Kidney glomerular epithelial cell (primary cell): ENCODE data around the gene P2RY8.
A peak's percentile ranks its signal among the peaks of the same experiment; 100 is the strongest.
"Not testable (repeated sequence)": the region's sequence is repeated elsewhere in the genome, so short reads cannot be mapped to it uniquely, and the experiment has no call there.

Source experiments
- DNase-seq: peaks from one replicate; lab custom pipeline; 2025; lab: John Stamatoyannopoulos, UW

P2RY8 gene

DNA sequence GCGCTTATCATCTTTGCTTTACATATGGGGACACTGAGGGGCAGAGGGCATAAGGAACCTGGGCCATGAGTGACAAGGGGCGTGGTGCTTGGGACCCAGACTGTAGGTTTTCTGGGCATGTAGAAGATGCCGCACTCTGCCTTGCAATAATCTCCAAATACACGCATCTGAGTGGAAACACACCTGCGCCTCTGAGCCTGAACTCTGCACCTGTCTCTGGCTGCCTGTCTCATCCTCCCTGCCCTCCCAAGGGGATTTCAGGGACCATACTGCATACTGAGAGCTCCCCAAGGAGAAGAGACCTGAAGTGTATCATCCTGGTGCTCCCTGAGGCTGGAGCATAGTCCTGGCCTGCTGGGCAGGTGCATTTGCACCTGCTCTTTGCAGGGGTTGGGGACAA is 49.6 kb downstream of the P2RY8 start:
- no peak for DNase-seq

DNA sequence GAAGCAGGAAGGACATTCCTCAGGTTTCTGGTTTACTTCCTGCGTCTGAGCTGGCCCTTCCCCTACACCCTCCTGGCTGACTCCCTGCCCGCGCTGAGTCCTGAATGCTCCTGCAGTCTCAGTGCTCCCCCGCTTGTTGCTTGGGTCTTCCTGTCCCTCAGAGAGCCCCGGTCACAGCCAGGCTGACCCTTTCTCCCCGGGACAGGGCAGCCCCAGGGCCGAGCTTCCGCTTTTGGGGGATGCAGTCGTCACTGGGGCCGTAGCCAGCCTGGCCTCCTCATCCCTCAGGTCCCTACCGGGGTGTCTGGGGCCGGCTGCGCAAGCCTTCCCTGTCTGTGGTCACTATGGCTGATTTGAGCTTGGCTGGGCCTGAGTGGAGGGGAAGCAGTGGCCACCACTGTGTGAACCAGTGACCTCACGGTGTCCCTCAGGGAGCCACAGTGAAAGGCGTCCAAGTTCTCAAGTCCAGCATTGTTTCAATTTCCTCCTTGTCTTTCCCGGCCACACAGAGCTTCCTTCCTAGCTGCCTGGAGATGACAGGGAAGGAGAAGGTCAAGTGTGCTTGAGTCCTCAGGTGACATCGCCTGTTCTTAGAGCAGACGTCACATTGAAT is 50.1 kb downstream of the P2RY8 start:
- no peak for DNase-seq

- no peak for DNase-seq
Observed at GRCh38 chrX:1486177-1486576, 50.8 kb downstream of the P2RY8 start.

DNA sequence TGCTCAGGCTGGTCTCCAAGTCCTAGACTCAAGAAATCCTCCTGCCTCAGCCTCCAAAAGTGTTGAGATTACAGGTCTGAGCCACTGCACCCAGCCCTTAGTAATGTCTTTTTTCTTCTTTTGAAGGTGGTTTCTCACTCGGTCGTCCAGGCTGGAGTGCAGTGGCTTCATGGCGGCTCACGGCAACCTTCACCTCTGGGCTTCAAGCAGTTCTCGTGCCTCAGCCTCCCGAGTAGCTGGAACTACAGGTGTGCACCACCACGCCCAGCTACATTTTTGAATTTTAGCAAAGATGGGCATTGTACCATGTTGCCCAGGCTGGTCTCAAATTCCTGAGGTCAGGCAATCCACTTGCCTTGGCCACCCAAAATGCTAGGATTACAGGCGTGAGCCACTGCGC is 52.0 kb downstream of the P2RY8 start:
- no peak for DNase-seq

- DNase-seq, result no peak
Observed at GRCh38 chrX:1484638-1485019, 52.4 kb downstream of the P2RY8 start.

- no peak for DNase-seq
Observed at GRCh38 chrX:1483843-1484637, 52.9 kb downstream of the P2RY8 start.

DNA sequence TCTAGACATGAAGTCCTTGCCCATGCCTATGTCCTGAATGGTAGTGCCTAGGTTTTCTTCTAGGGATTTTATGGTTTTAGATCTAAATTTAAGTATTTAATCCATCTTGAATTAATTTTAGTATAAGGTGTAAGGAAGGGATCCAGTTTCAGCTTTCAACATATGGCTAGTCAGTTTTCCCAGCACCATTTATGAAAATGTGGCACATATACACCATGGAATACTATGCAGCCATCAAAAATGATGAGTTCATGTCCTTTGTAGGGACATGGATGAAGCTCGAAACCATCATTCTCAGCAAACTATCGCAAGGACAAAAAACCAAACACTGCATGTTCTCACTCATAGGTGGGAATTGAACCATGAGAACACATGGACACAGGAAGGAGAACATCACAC is 54.5 kb downstream of the P2RY8 start:
- DNase-seq, result not testable (repeated sequence)

DNA sequence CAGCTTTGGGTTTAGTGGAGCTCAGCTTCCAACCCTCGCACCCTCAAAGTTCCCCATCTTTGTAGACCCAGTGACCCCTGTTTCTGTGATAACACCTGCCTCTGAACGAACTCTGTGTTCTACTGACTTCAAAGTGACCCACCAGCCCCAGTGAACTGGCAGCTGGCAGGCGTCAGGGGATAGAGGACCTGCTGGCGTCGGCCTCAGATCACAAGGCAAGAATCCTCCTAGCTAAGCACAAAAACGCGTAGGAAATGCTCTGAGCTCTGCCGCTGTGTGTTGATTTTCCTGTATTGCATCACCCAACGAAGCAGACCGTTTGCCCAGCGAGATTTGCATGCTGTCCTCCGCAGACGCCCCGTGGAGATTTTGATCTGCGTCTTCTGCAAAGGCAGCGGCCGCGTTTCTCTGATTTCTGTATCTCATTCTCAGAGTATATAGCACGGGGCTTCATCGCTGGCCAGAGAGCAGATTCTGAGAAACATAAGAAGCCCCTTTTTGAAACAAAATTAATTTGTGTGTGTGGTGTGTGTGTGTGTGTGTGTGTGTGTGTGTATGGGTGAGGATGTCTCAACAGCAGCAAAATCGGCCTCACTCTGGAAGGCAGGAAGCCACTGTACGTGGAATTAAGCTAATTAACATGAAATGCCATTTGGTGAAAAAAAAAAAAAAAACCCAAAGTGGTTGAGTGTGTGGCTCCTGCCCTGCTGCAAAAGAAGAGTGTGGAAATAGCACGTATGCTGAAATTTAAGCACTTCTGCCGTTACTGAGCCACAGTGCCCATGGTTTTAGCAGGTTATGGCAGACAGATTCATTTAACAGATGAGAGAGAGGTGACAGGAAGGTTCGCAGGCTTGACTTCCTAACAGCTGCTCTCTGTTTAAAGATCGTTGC is 55.1 kb downstream of the P2RY8 start:
- DNase-seq, result no peak

- DNase-seq, result no peak
Observed at GRCh38 chrX:1480082-1480785, 56.8 kb downstream of the P2RY8 start.

DNA sequence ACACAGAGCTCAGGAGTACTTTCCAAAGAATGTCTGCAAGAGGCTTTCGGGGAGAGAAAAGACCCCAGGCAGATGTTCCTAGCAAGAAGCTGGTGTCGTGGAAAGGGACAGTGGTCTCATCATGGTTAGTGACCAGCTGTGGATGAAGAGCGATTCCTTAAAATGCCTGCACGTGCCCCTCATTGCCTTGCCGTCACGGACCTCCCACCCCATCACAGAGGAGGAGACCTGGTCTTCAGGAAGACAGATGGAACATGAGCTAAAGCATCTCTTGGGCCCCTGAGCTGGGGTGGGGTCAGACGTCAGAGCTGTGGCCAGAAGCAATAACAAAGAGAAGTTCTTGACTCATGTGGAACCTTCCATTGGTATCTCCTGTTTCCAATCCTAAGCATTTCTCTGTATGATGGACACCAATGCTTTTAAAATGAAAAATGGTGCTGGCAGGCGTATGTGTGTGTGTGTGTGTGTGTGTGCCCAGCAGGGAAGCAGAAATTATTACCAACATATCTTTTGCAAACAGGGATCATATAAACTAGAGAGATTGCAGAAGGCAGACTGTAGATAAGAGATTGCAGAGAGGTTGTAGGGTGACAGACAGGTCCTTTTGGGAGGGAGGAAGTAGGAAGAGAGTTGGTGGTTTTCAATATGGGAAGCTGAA is 59.1 kb downstream of the P2RY8 start:
- DNase-seq, result no peak

DNA sequence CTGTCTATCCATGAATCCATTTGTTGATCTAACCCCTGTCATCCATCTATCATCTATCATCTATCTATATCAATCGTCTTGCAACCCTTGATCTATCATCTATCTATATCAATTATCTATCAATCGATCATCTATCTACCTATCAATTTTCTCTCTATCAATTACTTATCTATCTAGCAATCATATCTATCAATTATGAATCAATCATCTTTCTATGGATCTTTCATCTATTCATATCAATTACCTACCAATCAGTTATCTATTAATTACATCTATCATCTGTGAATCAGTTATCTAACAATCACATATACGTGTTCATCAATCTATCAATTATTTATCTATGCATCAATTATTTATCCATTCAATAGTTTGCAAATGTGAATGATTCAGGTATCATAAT is 59.8 kb downstream of the P2RY8 start:
- no peak for DNase-seq

- DNase-seq, result no peak
Observed at GRCh38 chrX:1476682-1477081, 60.3 kb downstream of the P2RY8 start.

- DNase-seq, result no peak
Observed at GRCh38 chrX:1475881-1476280, 61.1 kb downstream of the P2RY8 start.

DNA sequence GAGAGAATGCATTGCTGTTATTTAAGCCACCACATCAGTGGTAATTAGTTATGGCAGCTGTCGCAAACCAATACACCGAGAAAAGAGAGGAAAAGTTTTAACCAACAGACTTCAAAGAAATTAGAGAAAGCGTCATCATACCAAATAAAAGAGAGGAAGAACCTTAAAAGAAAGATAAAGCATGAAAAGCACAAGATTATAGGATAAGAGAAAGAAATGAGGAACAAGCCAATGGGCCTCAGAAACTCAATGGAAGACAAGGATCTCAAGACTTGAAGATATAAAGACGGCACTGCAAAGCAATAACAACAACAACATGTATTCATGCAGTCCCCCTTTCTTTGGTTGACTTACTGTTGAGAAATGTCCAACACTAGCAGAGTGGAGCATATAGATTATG is 61.5 kb downstream of the P2RY8 start:
- no peak for DNase-seq

DNA sequence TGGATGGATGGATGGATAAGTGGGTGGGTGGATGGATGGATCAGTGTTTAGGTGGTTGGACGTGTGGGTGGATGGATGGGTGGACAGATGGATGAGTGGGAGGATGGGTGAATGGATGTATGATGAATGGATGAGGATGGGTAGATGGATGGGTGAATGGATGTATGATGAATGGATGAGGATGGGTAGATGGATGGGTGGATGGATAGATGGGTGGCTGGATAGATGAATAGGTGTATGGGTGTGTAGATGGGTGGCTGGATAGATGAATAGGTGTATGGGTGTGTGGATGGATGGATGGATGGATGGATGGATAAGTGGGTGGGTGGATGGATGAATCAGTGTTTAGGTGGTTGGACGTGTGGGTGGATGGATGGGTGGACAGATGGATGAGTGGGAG is 62.4 kb downstream of the P2RY8 start:
- not testable (repeated sequence) for DNase-seq

DNA sequence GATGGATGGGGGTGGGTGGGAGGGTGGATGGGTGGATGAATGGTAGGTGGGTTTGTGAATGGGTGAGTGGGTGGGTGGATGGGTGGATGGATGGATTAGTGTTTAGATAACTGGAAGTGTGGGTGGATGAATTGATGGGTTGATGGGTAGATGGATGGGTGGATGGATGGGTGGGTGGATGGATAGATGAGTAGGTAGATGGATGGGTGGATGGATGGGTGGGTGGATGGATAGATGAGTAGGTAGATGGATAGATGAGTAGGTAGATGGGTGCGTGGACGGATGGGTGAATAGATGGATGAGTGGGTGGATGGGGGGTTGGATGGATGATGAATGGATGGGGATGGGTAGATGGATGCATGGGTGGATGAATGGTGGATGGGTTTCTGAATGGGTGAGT is 64.0 kb downstream of the P2RY8 start:
- DNase-seq, result no peak

- DNase-seq, result peak; percentile 4
Observed at GRCh38 chrX:1468250-1468772, 68.7 kb downstream of the P2RY8 start.

- DNase-seq, result no peak
Observed at GRCh38 chrX:1466971-1467561, 69.9 kb downstream of the P2RY8 start.

DNA sequence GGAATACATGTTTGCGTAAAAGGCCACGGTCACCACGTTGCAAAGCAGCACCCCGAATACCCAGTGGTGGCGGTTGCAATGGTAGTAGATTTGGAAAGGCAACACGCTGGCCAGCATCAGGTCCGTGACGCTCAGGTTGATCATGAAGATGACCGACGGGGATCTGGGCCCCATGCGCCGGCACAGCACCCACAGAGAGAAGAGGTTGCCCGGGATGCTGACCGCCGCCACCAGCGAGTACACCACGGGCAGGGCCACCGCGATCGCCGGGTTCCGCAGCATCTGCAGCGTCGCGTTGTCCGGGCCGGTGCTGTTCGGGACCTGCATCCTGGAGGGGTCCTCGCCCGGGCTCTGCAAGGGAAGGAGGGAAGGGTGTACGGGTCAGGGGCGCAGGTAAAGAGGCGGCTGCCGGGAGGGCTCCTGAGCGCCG is 70.7 kb downstream of the P2RY8 start:
- no peak for DNase-seq

- DNase-seq, result no peak
Observed at GRCh38 chrX:1465286-1466231, 71.4 kb downstream of the P2RY8 start.
